ENCODE measurements around the gene ZNF70.
A peak's percentile ranks its signal among the peaks of the same experiment; 100 is the strongest.

The ZNF70 gene

GRCh38 chr22:23778577-23778900, 27.6 kb upstream of the ZNF70 start:
- no peak for DNase-seq

DNA sequence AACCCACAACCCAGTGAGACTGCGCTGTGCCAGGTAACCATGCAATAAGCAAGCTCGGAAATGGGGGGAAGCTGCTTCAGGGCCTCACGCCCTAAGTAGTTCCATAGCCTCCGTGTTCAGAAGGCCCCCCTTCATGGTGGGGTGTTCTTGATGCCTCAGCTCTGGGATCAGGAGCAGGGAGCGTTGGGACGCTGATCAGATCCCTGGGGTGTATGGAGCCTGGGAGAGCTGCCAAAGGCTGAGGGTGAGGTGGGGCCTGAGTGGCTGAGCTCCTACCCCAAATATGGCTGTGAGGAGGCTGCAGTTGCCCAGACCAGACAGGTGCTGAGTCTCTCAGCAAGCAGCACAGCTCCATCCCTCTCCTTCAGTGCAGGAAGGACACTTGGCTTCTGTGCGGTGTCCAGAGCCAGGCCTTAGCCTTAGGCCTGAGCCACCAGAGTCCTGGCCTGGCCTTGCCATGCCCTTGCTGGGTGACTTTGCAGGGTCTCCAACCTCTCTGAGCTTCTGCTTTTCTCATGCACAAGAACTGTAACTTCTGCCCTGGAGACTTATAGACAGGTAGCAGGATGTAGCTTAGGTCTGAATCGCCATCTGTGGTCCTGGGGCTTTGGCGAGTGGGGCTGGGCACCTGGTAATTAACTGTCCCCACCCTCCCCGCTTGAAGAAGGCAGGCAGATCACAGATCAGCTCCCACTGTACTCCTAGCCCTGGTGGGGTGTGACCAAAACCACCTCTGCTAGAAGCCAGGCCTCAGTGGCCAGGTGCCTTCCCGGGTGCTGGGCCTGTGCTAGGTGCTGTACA, 27.1 kb upstream of the ZNF70 start:
- no peak for DNase-seq

DNA sequence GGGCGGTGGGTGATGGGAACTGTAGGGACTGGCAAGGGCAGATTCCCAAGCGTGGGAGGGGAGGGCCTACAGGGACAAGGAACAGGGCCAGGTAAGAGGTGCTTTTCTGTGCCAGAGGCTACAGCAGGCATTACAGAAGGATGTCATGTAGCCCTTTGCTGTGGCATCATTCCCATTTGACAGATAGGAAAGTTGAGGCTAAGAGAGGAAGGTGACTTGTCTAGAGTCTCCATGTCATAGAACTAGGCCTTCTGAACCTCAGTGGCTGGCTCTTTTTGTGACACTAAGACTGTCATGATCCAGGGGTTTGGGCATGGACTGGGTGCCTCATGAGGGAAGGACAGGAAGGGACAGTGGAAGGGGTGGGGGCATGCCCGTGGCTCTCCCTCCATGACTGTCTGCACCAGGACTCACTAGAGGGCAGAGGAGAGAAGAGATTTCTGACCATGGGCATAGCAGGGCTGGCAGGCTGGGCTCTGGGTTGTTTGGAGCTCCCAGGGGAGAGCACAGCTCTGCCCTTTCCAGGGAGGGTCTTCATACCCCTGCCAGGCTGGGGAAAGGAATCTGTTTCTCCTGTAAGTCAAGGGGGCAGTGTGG, 25.0 kb upstream of the ZNF70 start:
- no peak for DNase-seq

- no peak for DNase-seq
Observed at GRCh38 chr22:23774922-23775436, 24.1 kb upstream of the ZNF70 start.

GRCh38 chr22:23774114-23774921, 23.4 kb upstream of the ZNF70 start:
- DNase-seq = no peak

- DNase-seq = peak; percentile 12
Observed at GRCh38 chr22:23773483-23774113, 22.7 kb upstream of the ZNF70 start.

DNA sequence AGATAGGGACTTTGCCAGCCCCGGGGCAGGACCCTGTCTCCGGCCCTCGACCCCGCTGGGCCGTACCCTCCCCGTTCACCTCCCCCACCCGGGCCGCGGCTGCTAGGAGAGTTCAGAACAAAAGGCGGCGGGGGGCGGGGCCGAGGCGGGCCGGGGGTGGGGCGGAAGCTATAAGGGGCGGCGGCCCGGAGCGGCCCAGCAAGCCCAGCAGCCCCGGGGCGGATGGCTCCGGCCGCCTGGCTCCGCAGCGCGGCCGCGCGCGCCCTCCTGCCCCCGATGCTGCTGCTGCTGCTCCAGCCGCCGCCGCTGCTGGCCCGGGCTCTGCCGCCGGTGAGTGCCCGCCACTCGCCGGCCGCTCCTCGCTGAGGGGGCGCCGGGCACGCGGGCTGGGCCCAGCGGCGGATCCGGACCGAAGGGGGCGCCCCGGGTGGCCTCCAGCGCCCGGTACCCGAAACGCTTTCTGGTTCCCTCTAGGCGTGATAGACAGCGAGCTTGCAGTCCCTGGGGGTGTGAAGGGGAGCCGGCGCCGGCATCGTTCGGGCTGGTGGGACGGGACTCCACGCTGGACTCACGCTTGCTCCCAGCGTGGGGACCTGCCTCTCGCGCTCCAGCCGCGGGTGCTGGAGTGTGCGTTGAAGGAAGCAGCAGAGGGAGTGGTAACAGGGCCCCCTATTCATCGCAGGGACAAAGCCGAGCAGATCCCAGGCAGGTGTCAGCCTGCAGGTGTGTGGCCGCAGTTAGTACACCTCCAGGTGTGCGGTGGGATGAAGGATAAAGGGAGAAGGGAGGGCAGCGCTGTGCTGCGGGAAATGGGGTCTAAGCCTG, 21.9 kb upstream of the ZNF70 start, which contains the start of gene MMP11:
Gene MMP11, plus strand, starts transcription at position 201 of the 825 bp plus-strand sequence. Its CDS starts 22 bp downstream, at position 223.
- DNase-seq = peak; percentile 85

- DNase-seq = no peak
Observed at GRCh38 chr22:23772315-23772648, 21.4 kb upstream of the ZNF70 start.

DNA sequence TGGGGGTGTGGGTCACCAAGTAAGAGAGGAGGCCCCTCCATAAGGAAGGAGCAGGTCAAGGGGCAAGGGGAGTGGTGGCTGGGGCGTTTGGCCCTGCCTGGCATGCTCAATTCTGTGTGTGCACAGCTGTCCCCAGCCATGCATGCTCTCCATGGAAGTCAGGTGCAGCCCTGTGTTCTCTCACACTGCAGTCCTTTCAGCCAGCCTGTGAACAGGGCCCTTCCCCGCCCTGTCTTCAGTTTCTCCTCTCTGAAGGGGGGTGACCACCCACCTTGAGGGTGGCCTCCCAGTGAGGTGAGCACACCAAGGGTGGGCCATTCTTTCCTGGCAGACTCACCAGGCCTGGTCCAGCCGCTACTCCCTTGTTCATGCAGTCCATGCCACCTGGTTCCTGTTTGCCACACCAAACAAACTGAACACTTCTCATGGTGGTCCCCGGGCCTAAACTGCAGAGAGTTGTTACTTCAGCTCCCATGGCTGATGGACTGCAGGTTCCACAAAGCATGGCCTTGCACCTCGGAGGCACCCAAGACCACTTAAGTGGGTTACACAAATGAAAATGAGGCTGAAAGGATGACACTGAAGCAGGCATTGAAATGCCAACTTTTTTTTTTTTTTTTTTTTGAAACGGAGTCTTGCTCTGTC, 18.5 kb upstream of the ZNF70 start:
- DNase-seq = peak; percentile 60

GRCh38 chr22:23767673-23768548, 17.0 kb upstream of the ZNF70 start, which contains the start of gene CHCHD10:
TSS of gene CHCHD10 (minus strand) at chr22:23767972. CDS start at chr22:23767874, 98 bp downstream.
- DNase-seq = peak; percentile 79

DNA sequence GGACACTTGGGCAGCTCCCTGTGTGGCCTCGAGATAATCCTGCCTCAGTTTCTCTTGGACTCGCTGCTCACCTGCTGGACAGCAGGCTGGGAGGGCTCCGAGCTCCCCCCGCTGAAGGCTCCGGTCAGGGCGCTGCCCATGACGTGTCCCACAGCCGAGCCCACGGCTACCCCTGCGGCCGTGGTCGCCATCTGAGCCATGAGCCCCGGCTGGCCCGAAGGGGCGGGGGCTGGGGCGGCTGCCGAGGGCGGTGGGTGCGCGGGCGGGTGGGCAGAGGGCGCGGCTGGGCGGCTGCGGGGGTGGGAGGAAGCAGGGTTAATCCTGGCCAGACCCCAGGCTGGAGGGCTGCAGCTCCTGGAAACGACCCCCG, 16.4 kb upstream of the ZNF70 start:
- DNase-seq = no peak

GRCh38 chr22:23764899-23765881, 14.3 kb upstream of the ZNF70 start:
- DNase-seq = no peak

- DNase-seq = no peak
Observed at GRCh38 chr22:23763954-23764353, 13.0 kb upstream of the ZNF70 start.

DNA sequence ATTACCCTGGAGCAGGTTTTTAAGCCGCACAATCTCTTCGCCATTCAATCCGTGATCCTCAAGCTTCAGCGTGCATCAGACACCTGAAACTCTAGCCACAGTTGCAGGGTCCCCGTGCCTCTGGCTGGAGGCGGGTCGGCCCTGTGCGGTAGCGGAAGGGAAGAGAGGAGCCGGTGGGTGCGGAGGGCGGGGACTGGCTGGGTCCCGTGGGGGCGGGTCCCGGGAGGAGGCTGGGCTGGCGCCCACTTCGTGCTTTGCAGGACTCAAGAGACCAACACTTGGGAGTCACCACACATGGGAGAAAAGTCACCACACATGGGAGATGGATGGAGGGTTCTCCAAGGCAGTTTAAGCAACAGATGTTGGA, 12.7 kb upstream of the ZNF70 start:
- DNase-seq = no peak

GRCh38 chr22:23762842-23763578, 12.1 kb upstream of the ZNF70 start, which contains the start of gene C22orf15:
TSS of gene C22orf15 (plus strand) at chr22:23762990. CDS start at chr22:23763307, 317 bp downstream.
- DNase-seq = no peak

- no peak for DNase-seq
Observed at GRCh38 chr22:23760056-23760455, 9.1 kb upstream of the ZNF70 start.

DNA sequence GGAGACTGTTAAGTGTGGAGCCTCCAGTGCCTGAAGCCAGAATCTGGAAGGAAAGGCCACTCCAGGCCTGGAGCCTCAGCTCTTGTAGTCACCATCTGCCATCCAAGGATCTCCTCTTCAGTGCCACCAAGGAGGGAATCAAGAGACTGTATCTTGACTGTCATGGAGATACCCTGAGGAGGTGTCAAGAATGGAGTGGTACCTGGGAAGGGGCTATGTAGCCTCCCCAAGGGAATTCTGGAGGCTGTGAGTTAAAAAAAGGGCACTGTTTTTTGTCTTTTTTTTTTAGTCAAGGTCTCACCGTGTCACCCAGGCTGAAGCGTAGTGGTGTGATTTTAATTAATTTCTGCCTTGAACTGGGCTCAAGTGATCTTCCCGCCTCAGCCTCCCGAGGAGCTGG, 8.7 kb upstream of the ZNF70 start:
- no peak for DNase-seq

- no peak for DNase-seq
Observed at GRCh38 chr22:23756891-23757290, 6.0 kb upstream of the ZNF70 start.

- DNase-seq = no peak
Observed at GRCh38 chr22:23755711-23756110, 4.8 kb upstream of the ZNF70 start.

All from NCI-H146 (cell line).